Amygdala (tissue), 56 donors: ENCODE measurements around the gene RUNX1.

Experiments used
- DNase-seq, 56 donors: peaks; one replicate each; lab custom pipeline; 2025; lab: John Stamatoyannopoulos, UW

The RUNX1 gene

DNA sequence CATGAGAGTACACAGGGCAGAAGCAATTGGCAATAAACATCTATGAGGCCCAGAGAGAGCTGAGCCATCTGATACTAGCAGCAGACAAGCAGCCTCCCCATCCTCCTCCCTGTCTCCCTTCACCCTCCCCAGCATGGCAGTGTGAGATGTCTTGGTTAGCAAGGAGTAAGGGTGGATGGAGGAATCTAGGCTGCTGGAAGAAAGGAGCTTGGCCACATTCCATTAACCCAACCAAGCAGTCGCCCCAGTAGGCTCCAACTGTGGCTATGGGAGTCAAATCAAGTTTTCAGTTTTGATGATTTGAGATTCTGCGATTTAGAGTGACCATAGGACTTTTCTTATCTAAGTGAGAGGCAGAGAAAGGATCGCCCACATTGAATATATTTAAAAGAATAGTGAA lies 12.9 kb upstream of the RUNX1 start:
- no peak for DNase-seq

DNA sequence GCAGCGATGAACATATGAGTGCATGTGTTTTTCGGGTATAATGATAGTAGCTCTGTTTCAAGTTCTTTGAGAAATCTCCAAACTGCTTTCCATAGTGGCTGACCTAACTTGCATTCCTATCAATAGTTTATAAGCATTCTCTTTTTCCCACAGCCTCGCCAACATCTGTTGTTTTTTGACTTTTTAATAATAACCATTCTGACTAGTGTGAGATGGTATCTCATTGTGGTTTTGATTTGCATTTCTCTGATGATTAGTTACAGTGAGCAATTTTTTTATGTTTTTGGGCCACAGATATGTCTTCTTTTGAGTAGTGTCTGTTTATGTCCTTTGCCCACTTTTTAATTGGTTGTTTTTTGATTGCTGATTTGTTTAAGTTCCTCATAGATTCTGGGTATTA lies 10.6 kb upstream of the RUNX1 start:
- DNase-seq = no peak

DNA sequence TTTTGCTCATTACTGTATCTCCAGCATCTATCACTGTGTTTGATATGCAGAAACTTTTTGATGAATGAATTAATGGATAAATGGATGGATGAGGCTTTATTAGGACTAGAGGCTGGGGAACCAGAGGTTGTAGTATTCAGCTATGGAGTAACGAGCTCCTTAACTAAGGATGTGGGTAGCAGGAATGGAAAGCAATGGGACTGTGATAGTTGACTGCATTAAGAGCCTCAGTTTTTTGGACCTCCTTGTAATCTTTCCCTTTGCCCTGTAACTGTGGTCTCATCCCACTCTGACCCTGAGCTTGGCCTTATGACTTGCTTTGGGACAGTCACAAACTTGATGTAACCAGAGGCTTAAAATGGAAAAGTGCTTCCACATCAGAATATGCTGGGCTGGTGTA lies 9.0 kb upstream of the RUNX1 start:
- DNase-seq = no peak

DNA sequence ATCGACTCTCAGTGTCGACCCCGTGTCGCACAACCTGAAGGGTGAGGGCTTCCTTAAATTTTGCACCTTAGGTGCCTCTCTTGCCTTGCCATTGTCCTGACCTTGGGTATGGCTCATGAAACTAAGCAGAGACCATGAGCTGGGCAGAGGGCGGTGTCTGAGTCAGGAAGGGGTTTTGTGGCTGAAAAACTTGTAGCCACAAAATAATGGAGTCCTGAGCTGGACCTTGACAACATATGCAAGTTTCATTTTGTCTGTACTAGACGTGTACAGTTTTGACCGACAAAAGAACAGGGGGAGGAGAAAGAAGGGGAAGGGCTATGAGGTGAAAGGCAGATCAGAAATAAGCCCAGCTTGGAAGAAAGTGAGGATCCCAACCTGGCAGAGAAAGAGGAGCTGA lies 8.3 kb upstream of the RUNX1 start:
- DNase-seq = no peak

DNA sequence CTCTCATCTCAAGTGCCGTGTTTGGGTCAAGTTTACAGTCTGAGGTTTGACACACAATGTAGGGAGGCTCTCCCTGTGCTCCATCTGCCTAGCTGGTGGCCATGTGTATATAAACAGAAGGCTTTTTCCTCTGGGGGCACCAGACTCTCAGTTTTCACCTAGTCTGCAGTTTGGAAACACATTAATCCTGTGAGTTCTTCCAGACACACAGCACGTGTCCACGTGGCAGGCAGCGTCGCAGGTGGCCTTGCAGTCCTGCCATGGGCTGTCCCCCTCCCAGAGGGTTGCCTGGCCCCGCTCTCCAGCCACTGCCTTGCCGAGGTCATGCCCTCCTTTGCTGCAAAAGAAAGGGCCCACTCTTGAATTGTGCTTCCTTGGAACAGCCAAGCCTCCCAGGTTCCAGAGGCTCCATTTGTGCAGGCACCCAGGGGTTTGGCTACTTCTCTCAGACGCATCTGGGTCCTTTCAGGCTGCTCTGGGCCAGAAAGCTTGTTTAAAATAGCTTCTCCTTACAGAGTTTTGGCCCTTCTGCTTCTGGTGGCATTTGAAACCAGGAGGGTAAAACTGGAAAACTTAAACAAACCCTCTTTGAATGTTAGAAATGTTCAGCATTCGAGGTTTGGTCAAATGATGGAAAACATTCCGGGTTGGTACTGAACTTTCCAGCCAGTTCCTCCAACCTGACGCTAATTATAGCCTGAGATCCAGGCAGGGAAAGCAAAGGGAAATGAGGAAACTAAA lies 4.4 kb upstream of the RUNX1 start:
- no peak for DNase-seq

DNA sequence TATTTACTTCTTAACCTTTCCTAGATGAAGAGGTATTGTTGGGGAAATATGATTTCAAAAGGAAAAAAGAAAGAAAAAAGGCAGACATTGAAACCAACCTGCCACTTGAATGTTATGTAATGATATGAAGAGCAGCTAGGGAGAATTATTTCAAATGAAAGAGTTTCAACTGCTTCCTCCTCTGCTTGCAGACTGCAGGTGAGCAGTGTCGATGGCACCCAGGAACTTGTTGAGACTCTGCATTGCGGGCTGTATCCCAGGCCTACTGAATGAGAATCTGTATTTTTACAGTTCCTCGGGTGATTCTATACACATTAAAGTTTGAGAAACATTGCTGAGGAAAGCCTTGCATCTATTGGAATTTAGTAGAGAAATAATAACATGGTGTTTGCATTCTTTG lies 3.7 kb upstream of the RUNX1 start:
- DNase-seq = no peak

DNA sequence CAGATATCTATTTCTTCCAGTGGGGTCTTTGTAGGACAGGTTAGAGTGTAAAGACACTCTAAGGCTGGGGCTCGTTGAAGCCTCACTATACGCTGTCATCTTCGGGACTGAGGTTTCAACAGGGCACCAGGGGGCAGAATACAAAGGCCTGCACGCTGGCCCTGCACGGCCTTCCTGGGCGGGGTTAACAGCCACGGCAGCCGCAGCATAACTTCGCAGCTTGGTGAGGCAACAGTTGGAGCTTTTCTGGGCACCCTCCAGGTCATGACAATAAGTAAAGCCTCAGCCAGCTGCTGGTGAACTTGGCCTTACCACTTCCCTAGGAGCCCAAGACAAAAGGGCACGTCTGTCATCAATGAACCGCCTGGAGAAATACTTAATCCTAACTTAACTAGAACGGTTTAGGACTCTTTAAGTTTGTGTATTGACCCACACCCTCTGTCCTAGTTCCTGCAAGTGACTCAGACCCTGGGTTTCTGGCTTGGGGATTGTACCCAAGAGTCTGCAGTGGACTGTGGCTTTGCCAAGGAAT lies 2.3 kb upstream of the RUNX1 start:
- DNase-seq = peak in 34 of 56 donors; percentile 6 to 70 (median 30)

DNA sequence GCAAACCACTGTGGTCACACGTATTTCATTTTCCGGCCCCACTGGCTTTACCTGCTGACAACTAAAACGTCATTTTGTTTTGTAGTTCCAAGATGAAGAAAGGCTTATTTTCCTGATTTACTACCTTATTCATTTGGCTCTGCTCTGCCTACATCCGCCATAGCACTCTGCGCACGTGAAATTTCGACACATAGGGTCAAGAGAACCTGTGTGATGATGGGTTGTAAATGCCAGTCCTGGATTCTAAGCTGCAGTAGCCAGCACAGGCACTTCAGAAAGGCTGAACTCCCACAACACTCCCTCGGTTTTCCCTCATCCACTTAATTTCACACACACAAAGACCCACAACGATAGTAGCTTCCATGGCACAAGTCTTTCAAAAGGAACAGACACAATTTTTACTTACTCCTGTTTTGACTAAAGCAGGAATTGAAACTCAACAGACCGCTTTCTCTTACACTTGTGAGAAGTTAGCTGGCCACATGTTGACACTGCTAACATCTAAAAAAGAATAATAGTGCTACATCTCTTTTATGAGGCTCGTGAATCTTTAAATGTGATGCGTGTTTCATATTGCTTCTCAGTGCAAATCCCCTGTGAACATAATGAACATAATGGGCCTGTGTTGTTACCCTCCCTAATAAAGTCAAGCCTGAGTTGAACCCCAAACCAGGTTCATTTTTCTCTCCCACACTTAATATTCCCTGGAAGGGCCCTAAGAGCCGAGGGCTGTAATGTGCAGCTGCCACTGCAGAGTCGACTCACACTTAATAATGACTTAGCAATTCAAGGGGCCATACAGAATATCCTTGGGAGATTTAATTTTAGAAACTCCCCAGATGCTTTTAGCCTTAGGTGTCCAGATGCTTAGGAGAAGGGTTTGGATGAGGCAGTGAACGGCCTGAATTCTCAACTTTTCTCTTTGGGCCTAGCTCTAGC lies 1.5 kb upstream of the RUNX1 start:
- DNase-seq = no peak

DNA sequence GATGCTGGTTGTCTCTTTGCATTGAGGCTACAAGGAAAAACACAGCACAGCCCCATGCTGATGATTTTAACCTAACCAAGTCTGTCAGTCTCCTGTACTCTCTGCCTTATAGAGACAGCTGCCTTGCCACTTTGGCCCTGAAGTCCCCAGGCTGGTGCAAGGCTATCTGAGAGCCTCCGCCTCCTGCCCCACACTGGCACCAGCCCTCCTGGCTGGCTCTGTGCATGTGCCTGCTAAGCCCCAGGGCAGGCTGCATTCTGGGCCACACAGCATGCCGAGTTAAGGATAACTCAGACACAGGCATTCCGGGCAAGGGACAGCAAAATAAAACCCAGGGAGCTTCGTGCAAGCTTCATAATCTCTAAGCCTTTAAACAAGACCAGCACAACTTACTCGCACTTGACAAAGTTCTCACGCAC lies 910 bp downstream of the RUNX1 start:
- DNase-seq = no peak

DNA sequence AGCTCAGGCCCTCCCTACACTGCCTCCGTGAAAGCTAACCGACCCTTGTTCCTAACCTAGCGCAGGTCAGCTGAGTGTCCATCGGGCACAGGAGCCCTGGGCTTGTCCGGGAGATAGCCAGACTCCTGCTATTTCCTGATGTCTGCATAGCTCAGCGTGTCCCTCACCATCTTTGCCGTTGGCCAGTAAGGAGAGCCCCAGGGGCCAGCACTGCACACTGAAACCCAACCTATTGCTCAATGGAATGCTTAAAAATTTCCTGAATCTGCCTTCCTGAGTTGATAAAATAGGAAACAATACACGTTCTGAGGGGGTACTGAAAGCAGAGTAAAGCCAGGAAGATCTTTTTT lies 2.2 kb downstream of the RUNX1 start:
- no peak for DNase-seq

DNA sequence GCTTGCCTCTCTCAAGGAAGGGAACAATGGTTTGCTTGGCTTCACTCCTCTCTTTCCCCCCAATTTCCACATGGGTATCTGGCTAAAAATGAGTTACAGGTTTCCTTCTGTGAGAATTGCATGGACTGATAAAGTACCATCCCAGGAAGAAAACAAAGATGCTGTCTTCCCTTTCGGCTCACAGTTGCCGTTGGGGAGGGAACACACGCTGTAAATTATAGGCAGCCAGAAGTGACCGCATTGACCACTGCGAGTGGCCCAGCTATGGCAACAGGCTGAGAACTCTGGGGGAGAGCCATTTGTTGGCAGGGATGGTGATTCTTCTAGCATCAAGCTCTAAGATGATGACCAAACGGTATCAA lies 2.9 kb downstream of the RUNX1 start:
- no peak for DNase-seq

DNA sequence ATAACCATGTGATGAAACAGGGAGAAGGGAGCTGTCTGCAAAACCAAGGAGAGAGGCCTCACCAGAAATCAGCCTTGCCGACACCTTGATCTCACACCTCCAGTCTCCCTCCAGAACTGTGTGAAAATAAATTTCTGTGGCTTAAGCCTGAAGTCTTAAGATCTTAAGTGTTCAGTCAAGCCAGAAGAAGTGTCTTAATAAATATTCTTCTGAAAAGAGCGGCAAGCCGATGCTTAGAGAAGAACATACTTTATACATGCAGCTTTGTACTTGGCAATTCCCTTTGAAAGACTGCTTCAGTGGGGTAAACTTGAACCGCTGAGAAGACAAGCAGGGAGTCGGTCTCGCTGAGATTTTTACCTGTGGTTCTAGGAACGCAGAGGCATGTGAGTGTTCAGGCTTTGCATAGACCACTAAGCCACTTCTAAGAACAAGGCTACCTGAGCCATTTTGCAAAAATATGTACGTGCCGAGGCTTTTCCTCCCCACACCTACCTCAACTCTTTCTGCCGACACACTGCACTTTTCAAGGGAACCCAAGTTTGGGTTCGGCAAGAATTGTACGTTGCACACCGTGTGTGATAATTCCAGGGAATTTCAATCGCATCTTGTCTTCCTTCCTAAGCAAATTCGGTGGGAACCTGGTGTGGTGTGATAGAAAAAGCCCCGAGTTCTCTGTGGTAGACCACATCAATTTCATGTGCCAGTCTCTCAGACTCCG lies 3.4 kb downstream of the RUNX1 start:
- no peak for DNase-seq

DNA sequence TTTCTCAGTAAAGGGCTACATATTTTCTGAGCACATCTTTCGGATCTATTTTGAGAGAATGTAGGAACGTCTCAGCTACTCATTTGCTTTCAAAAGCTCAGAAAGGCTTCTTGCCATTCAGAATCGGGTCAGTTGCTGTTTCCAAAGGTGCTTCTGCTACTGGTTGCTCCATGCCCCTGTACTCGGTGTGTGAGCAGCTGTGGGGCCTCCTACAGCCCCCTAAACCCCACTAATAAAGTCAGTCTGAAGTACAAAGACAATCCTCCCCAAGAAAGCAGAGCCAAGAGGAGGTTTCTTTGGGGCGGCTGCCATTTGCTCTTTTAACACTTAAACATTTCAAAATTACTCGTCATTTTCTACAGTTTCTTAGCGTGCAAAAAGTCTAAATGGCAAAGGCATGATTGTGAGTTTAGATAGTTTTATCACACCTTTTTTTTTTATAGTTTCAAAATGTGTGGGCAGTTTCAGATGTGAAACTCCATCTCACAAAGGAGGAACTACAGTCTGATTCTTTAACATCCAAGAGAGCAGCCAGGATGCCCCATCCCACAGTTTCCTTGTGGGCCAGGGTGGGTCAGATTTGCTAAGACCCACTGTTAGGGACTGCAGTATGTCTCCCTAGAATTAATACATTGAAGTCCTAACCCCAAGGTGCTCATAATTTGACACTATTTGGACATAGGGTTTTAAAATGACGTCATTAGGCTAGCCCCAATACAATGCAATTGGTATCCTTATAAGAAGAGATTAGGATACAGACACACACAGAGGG lies 4.1 kb downstream of the RUNX1 start:
- no peak for DNase-seq

DNA sequence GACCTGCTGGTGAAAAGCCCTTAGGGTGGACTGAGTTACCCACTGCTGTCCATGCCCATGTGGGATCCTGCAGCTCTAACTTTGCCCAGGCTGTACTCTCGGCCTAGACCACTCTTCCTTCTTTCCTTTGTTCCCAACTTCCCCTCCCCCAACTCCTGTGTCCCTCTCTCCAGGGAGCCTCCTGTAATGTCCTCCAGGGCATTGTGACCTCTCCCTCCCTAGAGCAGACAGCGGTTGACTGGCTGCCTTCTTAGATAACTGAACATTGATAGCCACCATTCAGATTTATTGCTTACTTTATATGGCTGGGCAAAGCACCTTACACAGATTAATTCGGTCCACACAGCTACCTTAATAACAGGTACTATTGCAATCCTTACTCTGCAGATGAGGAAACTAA lies 5.0 kb downstream of the RUNX1 start:
- no peak for DNase-seq

DNA sequence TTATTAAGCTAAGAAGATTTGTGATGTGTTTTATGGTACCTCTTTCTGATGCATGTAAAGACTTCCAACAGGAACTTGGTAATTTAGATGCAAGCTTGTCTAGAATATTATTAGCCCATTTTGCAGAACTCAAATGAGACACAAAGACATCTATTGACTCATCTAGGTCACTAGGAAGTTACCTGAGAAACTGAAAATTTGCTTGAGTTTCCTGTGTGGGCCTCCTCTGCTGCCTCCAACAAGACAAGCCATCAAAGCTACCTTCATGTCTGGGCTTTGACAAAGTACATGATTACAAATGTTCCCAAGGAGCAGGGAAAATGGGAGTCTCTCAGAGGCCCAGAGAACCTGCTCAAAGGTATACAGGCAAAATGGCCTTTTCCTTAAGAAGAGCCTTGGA lies 5.6 kb downstream of the RUNX1 start:
- DNase-seq = no peak

DNA sequence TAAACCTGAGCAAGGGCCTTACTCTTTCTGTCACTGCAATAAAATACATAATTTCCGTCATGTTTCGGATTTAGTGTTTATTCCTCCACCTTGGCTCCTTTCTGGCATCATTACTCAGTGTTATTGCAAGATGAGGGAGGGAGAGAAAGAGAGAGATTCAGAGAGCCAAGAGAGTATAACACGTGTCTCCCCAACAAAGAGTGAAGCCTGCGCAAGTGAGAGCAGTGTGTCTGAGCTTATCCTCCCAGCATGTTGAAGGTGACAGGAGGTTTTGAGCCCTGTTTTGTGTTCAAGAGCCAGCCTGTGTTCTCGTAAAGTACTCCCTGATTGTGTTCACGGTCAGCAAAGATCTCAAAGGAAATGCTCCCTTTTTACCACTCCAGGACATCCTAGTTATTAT lies 6.3 kb downstream of the RUNX1 start:
- DNase-seq = no peak

DNA sequence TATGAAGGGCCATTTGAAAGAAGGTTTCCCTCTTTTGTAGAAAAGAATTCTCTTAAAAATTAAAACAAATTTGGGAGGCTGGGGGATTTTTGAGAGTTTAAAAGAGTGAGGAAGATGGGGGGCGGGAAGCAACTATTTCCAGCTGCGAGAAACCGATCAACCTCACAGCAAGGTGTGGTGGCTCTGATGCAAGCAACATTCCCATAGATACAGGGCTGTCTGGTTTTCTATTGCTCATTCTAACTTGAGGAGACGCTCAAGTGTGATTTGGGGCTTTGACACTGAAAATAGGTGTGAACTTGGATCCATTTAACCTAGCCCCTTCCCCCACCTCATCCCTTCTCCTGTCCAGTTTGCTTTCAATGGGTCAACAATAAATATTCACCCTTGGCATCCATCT lies 7.2 kb downstream of the RUNX1 start:
- DNase-seq = no peak

DNA sequence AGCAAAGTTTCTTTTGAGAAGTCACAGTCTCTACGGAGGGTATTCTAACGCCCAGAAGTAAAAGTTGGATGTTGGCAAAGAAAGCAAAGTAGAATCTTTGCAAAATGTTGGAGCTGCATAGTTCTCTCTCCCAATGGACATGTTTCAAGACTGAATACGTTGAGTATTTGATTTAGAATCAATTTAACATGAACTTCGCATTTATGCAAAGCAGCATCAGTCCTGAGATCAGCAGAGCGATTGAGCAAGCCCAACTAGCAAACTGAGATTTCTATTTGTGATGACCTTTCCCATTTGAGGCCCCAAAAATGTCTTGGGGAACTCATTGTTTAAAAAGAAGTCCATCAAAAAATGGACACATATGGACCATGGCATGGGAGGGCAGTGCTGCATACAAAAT lies 8.0 kb downstream of the RUNX1 start:
- no peak for DNase-seq

DNA sequence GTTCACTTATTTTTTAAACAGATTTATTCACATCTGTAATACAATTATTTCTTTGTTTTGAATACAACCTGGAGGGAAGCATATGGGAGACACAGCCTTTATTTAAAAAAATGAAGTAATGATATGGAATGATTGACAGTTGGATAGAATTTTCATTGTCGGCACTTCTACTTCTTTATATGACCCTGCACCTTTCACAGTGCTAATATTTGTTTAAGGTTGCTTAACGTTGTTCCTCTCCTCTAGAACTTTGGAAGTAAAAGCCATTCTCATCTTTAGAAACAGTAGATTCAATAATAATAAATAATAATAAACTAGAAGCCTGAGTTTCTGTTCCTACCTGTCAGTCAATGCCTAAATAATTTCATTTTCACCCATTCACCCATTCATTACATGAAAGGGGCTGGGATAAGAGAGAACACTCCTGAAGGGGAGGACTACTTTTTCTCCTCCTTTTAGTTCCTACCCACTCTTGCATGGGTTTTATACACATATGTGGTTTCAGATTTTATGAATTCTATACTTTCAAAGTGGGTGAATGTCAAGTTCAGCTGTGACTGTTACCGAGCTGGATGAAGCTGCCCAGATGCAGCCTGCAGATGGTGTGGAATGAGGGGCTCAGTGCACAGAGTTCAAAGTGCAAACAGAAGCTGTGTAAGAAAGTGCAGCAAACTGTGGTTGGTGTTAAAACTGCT lies 9.4 kb downstream of the RUNX1 start:
- DNase-seq = no peak

DNA sequence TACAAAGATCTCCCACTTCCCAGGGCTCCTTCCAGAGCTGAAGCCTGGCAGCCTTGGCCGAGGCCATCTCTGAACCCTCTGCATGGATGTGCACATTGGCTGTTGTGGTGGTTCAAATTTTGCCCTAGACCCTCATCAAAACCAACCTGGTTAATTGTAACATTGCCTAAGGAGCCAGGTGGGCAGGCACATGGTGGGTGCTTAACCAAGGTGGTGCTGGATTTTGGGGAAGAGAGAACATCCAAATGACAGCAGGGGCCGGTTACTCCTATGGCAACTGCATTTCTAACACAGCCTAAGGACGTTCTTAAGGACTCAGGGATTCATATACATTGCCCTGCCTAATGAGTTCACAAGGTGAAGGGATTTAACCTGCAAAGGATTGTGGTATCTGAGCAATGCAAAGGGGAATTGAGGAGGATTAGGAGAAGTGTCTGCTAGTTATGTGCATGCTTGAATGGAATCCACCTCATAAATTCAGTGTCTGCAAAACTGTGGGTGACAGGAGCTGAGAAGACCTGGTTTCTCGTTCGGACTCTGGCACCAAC lies 10.3 kb downstream of the RUNX1 start:
- no peak for DNase-seq
